HuH-7 (cell line): Measurements from ENCODE around the gene SAP30BP.
"Not testable (repeated sequence)": the region's sequence is repeated elsewhere in the genome, so short reads cannot be mapped to it uniquely, and the experiment has no call there.

Experiments used
- DNase-seq: peaks from one replicate; pipeline ENCODE4 v3.0.0; 2011; ENCODE audit warnings: low spot score

SAP30BP gene

GRCh38 chr17:75634376-75634740 lies 32.8 kb upstream of the SAP30BP start:
- no peak for DNase-seq

GRCh38 chr17:75634754-75635609 lies 32.2 kb upstream of the SAP30BP start:
- DNase-seq, result no peak

GRCh38 chr17:75635610-75636202 lies 31.4 kb upstream of the SAP30BP start:
- DNase-seq, result no peak

DNA sequence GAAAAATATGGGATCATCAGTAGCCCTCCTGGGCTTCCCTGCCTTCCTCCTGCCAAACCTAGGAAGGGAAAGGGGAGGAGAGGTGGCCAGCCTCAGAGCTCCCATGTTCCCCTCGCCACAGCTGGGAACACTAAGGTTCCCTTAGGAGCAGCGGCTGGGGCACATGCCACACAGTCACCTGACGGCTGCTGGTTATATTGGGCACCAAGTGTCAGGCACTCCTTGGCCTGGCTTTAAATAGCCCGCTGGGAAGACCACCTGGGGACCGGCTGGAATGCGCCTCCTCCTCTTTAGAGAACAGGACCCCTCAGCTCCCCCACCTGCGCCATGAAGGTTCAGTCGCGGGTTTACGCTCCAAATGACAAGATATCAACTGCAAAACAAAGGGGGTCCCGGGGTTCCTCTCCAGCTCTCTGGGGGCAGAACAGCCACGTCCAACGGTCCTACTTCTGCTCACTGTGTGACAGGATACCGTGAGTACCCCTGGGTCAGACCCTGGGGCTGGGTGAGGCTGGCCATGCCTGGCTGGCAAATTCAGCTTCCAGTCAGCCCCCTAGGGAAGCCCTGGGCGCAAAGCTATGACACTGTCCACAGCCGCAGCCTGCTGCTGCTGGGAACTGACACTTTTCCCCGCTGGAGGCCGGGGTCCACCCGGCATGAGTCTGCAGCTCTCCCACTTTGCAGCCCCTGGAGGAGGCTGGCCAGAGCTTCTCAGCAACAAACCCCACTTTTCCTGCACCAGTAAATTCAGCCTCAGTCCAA lies 30.6 kb upstream of the SAP30BP start:
- no peak for DNase-seq

GRCh38 chr17:75637143-75637538 lies 30.0 kb upstream of the SAP30BP start:
- DNase-seq, result no peak

DNA sequence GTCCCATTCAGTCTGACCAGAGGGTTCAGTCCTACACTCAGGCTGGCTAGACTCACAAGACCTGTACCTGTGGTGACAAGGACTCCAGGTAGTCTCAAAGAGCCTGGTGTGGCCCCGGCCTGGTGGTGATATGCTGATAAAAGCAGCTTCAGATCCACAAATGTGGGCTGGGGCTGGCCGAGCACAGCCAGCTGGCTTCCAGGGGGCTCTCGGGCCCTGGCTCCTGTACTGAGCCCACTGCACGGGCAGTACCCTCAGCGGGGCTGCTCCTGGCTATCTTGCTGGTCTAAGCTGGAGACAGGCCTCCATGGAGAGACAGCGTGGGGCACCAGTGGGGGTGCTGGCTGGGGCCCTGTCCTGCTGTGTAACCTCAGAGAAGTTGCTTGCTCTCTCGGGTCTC lies 29.6 kb upstream of the SAP30BP start:
- DNase-seq, result no peak

DNA sequence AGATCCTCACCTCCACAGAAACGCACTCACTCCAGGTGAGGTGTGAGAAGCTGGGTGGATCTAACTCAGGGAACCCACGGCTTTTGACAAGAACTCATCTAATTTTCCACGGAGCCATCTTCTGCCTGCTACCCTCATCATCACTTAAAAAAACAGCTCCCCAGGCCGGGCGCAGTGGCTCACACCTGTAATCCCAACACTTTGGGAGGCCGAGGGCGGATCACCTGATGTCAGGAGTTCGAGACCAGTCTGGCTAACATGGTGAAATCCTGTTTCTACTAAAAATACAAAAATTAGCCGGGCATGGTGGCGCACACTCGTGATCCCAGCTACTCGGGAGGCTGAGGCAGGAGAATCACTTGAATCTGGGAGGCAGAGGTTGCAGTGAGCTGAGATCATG lies 29.1 kb upstream of the SAP30BP start:
- not testable (repeated sequence) for DNase-seq

DNA sequence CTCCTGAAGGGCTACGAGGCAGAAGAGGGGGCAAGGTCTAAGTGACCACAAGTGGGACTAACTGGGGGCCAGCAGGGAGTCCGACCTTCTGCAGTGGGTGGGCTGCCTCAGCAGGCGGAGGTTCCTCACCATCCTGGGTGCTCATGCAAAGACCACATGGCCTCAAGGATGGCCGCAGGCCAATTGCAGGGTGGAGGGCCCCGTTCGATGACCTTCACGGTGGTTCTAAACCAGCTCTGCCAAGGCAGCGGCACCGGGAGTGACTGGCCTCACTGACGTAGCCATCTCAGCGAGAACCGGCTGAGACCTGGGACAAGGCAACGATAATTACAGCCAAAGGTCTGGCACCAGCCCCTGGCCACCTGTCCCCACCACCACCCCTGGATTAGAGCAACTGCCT lies 28.2 kb upstream of the SAP30BP start:
- DNase-seq, result no peak

DNA sequence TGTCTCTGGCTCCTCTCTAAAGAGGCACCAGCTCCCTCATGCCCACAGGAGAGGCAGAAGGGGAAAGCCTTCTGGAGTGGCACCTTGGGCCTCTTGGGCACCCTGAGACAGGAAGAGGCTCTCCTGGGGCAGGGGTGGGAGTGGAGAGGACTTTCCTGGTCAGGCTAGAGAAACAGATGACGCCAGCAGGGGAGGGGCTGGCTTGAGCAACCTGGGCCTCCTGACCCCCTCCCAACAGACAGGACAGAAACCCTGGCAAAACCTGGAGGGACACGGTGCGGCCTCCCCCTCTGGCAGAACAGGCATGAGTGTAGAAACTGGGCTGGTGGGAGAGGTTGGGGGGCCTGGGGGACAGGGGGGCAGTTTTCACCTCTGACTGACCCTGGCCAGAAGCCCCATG lies 27.8 kb upstream of the SAP30BP start:
- no peak for DNase-seq

- DNase-seq, result no peak
Observed at GRCh38 chr17:75639771-75640555, 27.2 kb upstream of the SAP30BP start.

DNA sequence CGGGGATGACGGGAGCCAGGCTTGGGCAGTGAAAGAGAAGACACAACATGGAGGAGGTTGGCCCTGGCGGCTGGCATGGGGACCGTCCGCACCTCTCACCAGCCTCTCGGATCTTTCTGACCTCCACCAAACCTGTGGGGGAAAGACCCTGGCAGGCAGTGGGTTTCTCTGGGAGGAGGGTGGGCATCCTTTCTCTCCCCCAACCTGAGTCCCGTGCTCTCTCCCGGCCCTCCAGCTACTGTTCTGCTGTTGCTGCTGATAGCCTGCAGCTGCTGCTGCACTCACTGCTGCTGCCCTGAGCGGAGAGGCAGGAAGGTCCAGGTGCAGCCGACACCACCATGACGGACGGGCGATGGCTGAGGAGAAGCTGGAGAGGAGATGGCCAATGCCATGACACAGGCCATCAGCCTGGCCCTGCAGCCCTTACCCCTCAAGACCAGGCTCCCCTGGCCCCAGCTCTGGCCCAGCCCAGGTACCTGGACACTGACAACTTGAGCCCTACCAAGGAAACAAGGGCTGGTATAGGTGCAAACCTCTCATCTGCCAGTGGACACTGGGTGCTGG lies 26.5 kb upstream of the SAP30BP start:
- no peak for DNase-seq

DNA sequence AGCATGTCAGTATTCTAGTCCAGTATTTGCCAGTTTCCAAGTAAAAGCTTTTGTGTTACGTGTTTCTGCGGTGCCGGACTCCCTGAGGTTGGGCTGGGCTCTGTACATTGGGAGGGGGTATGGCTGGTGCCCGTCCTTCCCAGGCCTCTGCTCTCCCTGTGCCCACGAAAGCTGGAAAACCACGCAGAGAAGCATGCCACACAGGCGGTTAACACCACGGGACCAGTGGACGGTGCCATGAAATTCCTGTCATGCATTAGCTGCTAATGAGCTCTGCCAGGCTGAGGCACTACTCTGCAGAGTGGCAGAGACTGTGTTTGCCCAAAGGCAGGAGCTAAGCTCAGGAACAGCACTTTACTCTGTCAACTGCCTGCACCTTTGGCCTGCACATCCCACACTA lies 25.8 kb upstream of the SAP30BP start:
- no peak for DNase-seq

DNA sequence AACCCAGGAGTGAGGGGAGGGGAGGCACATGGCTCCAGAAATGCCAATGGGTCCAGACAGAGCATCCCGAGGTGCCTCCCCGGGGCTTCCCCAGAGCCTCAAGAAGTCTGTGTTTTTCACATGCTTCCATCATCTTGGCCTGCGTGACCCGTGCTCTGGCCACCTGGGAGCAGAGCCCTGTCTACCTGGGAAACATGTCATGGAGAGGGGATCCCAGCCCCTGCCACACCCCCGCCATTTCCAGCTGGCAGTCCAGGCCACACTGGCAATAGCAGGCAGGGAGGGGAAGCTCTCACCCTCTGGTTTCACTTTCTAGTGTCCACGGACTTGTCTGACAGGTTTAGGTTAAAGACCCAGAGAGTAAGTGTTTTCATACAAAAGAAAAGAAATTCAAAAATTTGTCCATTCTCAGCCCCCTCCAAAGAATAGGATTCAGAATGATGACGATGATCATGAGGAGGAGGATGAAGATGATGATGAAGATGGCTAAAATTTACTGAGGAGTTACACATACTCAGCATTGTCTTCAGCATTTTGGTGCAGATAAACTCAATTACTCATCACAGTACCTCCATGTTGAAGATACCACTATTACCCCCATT lies 24.9 kb upstream of the SAP30BP start:
- no peak for DNase-seq

DNA sequence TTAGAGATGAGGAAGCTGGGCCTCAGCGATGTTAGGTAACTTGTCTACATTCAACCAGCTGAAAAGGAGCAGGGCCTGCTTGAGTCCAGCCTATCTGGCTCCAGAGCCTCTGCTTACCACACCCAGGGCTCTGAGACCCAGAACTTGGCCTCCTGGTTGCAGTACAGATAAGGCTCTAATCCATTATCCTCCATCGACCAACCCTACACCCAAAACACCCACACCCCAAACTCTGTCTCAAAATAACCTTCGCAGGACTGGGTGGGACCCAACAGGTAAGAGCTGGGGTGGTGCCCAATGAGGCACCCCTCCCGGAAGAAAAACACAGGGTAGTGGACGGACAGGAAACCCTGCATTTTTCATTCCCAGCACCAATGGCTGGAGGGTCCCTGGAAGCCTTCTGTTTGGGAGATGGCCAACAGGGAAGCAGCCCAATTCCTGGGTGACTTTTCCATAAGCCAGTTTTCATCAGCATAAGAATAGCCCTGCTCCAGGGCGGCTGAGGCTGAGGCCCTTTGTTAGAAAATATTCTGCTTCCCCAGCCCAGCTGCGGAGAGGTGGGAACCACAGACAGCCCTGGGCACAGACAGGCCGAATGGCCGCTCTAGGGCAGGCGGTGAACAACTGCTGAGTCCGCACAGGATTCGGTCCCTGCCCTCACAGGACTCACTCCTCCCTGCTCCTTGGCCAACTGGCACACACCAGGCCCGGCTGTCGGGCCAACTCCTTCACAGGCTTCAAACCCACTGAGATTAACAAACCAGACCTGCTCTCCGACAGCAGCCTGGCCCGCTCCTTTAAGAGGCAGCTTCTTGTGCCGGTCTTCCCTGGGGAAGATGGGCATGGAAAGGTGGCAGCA lies 24.1 kb upstream of the SAP30BP start:
- no peak for DNase-seq

GRCh38 chr17:75643643-75644017 lies 23.5 kb upstream of the SAP30BP start:
- no peak for DNase-seq

DNA sequence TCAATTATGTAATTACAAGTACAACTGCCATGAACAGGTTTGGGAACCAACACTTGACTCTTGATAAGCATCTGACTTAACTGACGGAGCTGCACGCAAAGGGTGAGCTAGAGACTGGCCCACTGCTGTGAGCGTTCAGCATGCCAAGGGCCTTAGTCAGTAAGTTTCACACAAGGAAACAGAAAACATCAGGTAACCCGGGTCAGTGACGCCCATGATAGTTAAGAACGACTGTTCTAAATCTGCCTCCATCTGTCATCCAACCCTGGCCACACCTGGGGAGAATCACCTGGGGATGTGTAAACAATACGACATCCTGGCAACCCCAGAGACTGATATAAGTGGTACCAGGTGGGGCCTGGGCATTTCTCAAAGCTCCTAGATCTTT lies 21.6 kb upstream of the SAP30BP start:
- no peak for DNase-seq

DNA sequence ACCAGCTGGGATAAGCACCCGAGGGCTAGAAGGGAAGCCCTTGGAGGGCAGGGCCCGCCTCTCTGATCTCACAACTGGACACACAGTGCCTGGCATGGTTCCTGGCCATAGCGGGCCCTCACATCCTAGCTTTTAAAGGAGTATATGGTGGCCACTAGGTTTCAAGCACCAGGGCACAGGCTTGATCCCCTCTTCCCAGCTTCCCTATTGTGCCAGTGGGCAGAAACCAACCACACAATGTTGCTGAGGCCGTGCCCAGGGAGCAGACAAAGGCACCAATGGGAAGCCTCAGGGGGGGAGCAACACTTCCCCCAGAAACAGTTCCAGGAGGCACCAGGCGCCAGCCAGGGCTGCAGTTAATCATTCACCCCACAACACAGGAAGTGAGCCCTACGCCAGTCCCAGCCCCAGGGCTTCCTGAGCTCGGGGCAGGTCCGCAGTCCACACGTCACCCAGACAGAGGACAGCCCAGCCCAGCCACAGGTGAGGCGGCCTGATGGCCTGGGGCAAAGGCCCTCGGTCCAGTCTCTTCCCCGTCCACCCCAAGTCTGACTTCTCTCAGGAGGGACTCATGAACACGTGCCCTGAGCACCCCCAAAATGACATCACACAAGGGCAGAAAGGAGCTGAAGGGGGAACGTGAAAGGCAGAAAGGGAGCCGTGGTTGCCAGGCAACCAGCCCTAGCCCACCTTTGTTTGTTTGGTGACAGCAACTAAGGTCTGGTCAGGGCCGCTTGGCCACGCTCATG lies 21.1 kb upstream of the SAP30BP start:
- peak; percentile 98 for DNase-seq

- DNase-seq, result no peak
Observed at GRCh38 chr17:75646638-75646992, 20.5 kb upstream of the SAP30BP start.

GRCh38 chr17:75647061-75647460 lies 20.1 kb upstream of the SAP30BP start:
- DNase-seq, result no peak

DNA sequence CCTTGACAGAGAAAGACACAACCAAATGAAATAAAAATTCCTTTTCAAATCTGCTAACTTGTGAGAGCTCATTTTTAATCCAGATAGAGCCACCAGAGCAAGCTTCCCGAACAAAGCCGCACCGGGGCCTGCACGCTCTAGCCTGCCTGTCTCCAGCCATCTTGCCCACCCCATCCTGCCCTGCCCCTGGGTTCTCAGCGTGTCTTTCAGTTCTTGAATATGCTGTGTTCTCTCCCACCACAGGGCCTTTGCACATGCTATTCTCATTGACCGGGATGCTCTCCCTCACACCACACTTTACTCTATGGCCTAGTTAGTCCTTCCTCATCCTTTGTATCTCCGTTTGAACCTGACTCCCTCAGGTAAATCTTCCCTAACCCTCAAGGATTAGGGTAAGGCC lies 19.2 kb upstream of the SAP30BP start:
- DNase-seq, result no peak
